ENCODE results near the gene SLC11A2. TPM values are rescaled to one million over a fixed set of nuclear protein-coding genes. Genes with fewer than 3 reads are reported as not detected.
A peak's percentile ranks its signal among the peaks of the same experiment; 100 is the strongest.

The SLC11A2 gene
- polyA plus RNA-seq (2012; rRNA removed), result 27.7 and 45.0 TPM in 2 replicates
- 26.2 and 32.3 TPM in 2 replicates for polyA plus RNA-seq (2012; cell fraction: cytosol; rRNA removed)
- 57.1 and 71.4 TPM in 2 replicates for polyA plus RNA-seq (2012; cell fraction: nucleus; rRNA removed)

DNA sequence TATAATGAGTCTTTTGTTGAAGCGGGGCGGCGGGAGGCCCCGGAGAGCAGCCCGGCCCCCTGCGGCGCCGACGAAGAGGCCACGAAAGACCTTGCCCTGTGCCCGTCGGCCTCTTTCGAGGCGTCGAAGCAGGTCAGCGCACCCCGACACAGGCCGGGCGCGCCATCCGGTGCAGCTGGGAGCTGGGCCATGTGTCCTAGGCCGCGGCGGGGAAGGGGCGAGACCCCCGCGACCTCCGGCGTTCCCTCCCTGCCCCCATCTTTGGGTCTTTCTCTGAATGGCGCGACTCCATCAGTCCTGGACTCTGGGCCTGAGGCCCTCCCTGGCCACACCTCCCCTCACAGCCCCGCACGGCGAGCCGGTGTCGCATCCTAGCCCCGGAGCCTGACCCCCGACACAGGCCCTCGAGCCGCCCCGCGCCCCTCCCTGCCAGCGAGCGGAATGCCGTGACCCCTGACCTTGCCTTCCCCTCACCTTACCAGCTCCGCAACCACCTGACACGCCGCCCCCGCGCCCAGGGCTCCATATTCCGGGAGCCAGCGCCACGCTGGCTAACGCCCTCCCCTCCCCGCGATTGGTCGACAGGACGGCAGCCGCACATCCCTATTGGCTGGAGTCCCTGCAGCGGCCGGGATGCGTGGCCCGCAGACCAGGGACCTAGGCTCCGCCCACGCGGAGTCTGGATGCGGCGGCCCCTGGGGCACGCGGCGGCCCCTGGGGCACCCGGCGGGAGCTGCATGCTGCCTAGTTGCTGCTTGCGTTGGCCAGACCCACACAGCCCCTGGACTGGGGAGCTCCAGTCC, at the start of gene SLC11A2:
Gene SLC11A2, minus strand, starts transcription at position 549 of the 803 bp plus-strand sequence. CDS start 15,656 bp downstream, outside the sequence.
- ChIA-PET CTCF (interaction anchor here (0.7 to 2.5 kb wide), 5 partner anchors 21 to 520 kb away, joined by 3 to 11 read pairs (median 3); partner anchors contain the start of gene ATF1), POLR2A (interaction anchor here (0.6 to 2.2 kb wide), 5 partner anchors 10 to 521 kb away, joined by 3 to 9 read pairs (median 4); partner anchors contain the start of genes CSRNP2 and DIP2B)
- no peaks in the 10 kb centered on the region for H4K20me1 ChIP-seq (ENCODE audit: insufficient read depth)
- H3K4me3 ChIP-seq (ENCODE audit: low read depth in 2 of 2, low read length in 1 of 2), result peak within 1 kb of the TSS; percentile 57 to 88
- H3K36me3 ChIP-seq (replicated peaks in 1 of 2; ENCODE audit: control insufficient read depth in 1 of 2, insufficient read depth in 2 of 2, low read length in 1 of 2), result no peaks in the 10 kb centered on the region
- H3K4me1 ChIP-seq (ENCODE audit: control insufficient read depth in 1 of 2, insufficient read depth in 2 of 2, low read depth in 1 of 2, low read length in 1 of 2), result peaks cover 0 to 4% of the 10 kb centered on the region in 2 experiments; a peak in 2 of 4 replicates
- H3K9ac ChIP-seq, result peak within 1 kb of the TSS; percentile 77
- H3K27me3 ChIP-seq (ENCODE audit: insufficient read depth), result no peaks in the 10 kb centered on the region
- peaks cover 52% of the 10 kb centered on the region for H3K79me2 ChIP-seq (ENCODE audit: insufficient read depth)
- no peaks in the 10 kb centered on the region for H3F3A ChIP-seq (replicated peaks; ENCODE audit: insufficient read depth)
- peak within 1 kb of the TSS; percentile 96 for H3K4me2 ChIP-seq
- H3K27ac ChIP-seq (ENCODE audit: low read depth in 2 of 2, low read length in 1 of 2), result peak within 1 kb of the TSS; percentile 48 to 81
- no peaks in the 10 kb centered on the region for H3K9me3 ChIP-seq
- 3% methylated on average over 8 of the region's 74 CpGs for WGBS (ENCODE audit: low lambda C conversion rate)
- DNase-seq, result peak; percentile 98
- H3K9me2 ChIP-seq, result no peaks in the 10 kb centered on the region
- H2AFZ ChIP-seq (ENCODE audit: low read depth), result peak within 1 kb of the TSS; percentile 95
- TF ChIP-seq POLR2AphosphoS5 (IDR thresholded peaks at IDR 0.05; ENCODE audit: low read depth, low read length), result peak; percentile 68
- TF ChIP-seq MXI1 (IDR thresholded peaks at IDR 0.05; ENCODE audit: low read depth, low read length), result peak; percentile 80
- TF ChIP-seq, protein P1, sequence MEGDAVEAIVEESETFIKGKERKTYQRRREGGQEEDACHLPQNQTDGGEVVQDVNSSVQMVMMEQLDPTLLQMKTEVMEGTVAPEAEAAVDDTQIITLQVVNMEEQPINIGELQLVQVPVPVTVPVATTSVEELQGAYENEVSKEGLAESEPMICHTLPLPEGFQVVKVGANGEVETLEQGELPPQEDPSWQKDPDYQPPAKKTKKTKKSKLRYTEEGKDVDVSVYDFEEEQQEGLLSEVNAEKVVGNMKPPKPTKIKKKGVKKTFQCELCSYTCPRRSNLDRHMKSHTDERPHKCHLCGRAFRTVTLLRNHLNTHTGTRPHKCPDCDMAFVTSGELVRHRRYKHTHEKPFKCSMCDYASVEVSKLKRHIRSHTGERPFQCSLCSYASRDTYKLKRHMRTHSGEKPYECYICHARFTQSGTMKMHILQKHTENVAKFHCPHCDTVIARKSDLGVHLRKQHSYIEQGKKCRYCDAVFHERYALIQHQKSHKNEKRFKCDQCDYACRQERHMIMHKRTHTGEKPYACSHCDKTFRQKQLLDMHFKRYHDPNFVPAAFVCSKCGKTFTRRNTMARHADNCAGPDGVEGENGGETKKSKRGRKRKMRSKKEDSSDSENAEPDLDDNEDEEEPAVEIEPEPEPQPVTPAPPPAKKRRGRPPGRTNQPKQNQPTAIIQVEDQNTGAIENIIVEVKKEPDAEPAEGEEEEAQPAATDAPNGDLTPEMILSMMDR (IDR thresholded peaks at IDR 0.05), result no peak; the same call in 1 of the 2 replicates
- TF ChIP-seq, protein P2, sequence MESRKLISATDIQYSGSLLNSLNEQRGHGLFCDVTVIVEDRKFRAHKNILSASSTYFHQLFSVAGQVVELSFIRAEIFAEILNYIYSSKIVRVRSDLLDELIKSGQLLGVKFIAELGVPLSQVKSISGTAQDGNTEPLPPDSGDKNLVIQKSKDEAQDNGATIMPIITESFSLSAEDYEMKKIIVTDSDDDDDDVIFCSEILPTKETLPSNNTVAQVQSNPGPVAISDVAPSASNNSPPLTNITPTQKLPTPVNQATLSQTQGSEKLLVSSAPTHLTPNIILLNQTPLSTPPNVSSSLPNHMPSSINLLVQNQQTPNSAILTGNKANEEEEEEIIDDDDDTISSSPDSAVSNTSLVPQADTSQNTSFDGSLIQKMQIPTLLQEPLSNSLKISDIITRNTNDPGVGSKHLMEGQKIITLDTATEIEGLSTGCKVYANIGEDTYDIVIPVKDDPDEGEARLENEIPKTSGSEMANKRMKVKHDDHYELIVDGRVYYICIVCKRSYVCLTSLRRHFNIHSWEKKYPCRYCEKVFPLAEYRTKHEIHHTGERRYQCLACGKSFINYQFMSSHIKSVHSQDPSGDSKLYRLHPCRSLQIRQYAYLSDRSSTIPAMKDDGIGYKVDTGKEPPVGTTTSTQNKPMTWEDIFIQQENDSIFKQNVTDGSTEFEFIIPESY (IDR thresholded peaks at IDR 0.05; ENCODE audit: borderline replicate concordance, low read depth), result no peak
- TF ChIP-seq RCOR1 (IDR thresholded peaks at IDR 0.05; ENCODE audit: low read length), result 0 out of 2 replicates have a peak, but pooled peaks have one; percentile 50
- TF ChIP-seq, protein P3, sequence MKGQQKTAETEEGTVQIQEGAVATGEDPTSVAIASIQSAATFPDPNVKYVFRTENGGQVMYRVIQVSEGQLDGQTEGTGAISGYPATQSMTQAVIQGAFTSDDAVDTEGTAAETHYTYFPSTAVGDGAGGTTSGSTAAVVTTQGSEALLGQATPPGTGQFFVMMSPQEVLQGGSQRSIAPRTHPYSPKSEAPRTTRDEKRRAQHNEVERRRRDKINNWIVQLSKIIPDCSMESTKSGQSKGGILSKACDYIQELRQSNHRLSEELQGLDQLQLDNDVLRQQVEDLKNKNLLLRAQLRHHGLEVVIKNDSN (IDR thresholded peaks at IDR 0.05; ENCODE audit: borderline replicate concordance, low read depth), result peak; percentile 35
- peak; percentile 54; the same call in 1 of the 2 replicates for TF ChIP-seq YY1 (IDR thresholded peaks at IDR 0.05; ENCODE audit: low read depth)
- no peak for TF ChIP-seq EZH2phosphoT487 (IDR thresholded peaks at IDR 0.05; ENCODE audit: borderline replicate concordance, low read depth)
- TF ChIP-seq FOXJ3 (CRISPR knock-in tag; IDR thresholded peaks at IDR 0.05), result no peak
- TF ChIP-seq, protein P4, sequence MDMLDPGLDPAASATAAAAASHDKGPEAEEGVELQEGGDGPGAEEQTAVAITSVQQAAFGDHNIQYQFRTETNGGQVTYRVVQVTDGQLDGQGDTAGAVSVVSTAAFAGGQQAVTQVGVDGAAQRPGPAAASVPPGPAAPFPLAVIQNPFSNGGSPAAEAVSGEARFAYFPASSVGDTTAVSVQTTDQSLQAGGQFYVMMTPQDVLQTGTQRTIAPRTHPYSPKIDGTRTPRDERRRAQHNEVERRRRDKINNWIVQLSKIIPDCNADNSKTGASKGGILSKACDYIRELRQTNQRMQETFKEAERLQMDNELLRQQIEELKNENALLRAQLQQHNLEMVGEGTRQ (IDR thresholded peaks at IDR 0.05; ENCODE audit: borderline replicate concordance, low read depth, low read length), result no peak
- TF ChIP-seq, protein P5, sequence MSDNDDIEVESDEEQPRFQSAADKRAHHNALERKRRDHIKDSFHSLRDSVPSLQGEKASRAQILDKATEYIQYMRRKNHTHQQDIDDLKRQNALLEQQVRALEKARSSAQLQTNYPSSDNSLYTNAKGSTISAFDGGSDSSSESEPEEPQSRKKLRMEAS (IDR thresholded peaks at IDR 0.05; ENCODE audit: low read depth), result peak; percentile 91
- TF ChIP-seq TAF1 (IDR thresholded peaks at IDR 0.05; ENCODE audit: borderline replicate concordance, low read depth, low read length), result 0 out of 2 replicates have a peak, but pooled peaks have one; percentile 13
- peak; percentile 54 for TF ChIP-seq CHD2 (IDR thresholded peaks at IDR 0.05; ENCODE audit: low read length, partially characterized antibody)
- no peak for TF ChIP-seq JUND (IDR thresholded peaks at IDR 0.05)
- TF ChIP-seq FOXM1 (IDR thresholded peaks at IDR 0.05; ENCODE audit: low read depth), result no peak
- peak; percentile 79 for TF ChIP-seq RFX5 (IDR thresholded peaks at IDR 0.05; ENCODE audit: low read length)
- TF ChIP-seq MEF2A (IDR thresholded peaks at IDR 0.05; ENCODE audit: borderline replicate concordance, low read depth), result no peak
